Hepatocyte (in vitro differentiated cells): ENCODE results near the gene ANAPC16. TPM values are rescaled to one million over a fixed set of nuclear protein-coding genes. Genes with fewer than 3 reads are reported as not detected.
"Not testable (repeated sequence)": the region's sequence is repeated elsewhere in the genome, so short reads cannot be mapped to it uniquely, and the experiment has no call there.

Experiments
- DNase-seq: peaks from one replicate; pipeline ENCODE4 v3.0.0-alpha.2; 2016; ENCODE audit warnings: low spot score
- H2AFZ ChIP-seq: fragments of 200-600 bp; sonication (generic); 2 replicates; pipeline ENCODE4 v1.6.0; 2016; ENCODE audit warnings: antibody characterized with exemption, mild to moderate bottlenecking
- H3K27ac ChIP-seq: fragments of 200-600 bp; sonication (generic); 2 replicates; pipeline ENCODE4 v1.5.1; 2016; ENCODE audit warnings: mild to moderate bottlenecking
- H3K27me3 ChIP-seq: fragments of 200-600 bp; sonication (generic); 2 replicates; pipeline ENCODE4 v1.6.1; 2016
- H3K36me3 ChIP-seq: fragments of 200-600 bp; sonication (generic); replicated peaks from 2 replicates; pipeline ENCODE4 v1.5.1; 2016; ENCODE audit warnings: low read depth; ENCODE audit not compliant: insufficient read depth
- H3K4me1 ChIP-seq: fragments of 200-600 bp; sonication (generic); 2 replicates; pipeline ENCODE4 v1.5.1; 2016; ENCODE audit warnings: mild to moderate bottlenecking, moderate library complexity; ENCODE audit not compliant: insufficient read depth
- H3K4me2 ChIP-seq: fragments of 200-600 bp; sonication (generic); 2 replicates; pipeline ENCODE4 v1.6.0; 2016
- H3K4me3 ChIP-seq: fragments of 200-600 bp; sonication (generic); 2 replicates; pipeline ENCODE4 v1.5.1; 2016; ENCODE audit warnings: mild to moderate bottlenecking
- H3K79me2 ChIP-seq: fragments of 200-600 bp; sonication (generic); 2 replicates; pipeline ENCODE4 v1.6.0; 2017; ENCODE audit warnings: mild to moderate bottlenecking
- H3K9me2 ChIP-seq: fragments of 200-600 bp; sonication (generic); replicated peaks from 2 replicates; pipeline ENCODE4 v1.6.0; 2017; ENCODE audit warnings: mild to moderate bottlenecking; ENCODE audit not compliant: insufficient read depth
- H3K9me3 ChIP-seq: fragments of 200-600 bp; sonication (generic); 2 replicates; pipeline ENCODE4 v1.5.1; 2016; ENCODE audit warnings: low read depth, mild to moderate bottlenecking
- H4K20me1 ChIP-seq: fragments of 200-600 bp; sonication (generic); 2 replicates; pipeline ENCODE4 v1.6.0; 2016; ENCODE audit warnings: mild to moderate bottlenecking; ENCODE audit not compliant: insufficient read depth, poor library complexity, severe bottlenecking
- CTCF ChIP-seq: fragments of 200-600 bp; sonication (generic); IDR thresholded peaks from 2 replicates; pipeline ENCODE4 v1.5.1; 2016; ENCODE audit warnings: antibody characterized with exemption, mild to moderate bottlenecking; ENCODE audit not compliant: poor library complexity
- EZH2 ChIP-seq: fragments of 200-600 bp; sonication (generic); IDR thresholded peaks from 2 replicates; pipeline ENCODE4 v1.6.1; 2016; ENCODE audit warnings: antibody characterized with exemption, mild to moderate bottlenecking, borderline replicate concordance
- EZH2phosphoT487 ChIP-seq: fragments of 200-600 bp; sonication (generic); IDR thresholded peaks from one replicate; pipeline ENCODE4 v1.6.1; 2018; ENCODE audit warnings: antibody characterized with exemption, mild to moderate bottlenecking, low read depth, moderate library complexity; ENCODE audit not compliant: unreplicated experiment, severe bottlenecking
- WGBS: methylation state at CpG from one replicate; pipeline ENCODE4 v1.1.6; 2016; ENCODE audit warnings: low lambda C conversion rate; ENCODE audit errors: missing lambda C conversion rate; 5-methylcytosine and 5-hydroxymethylcytosine counted together
- polyA plus RNA-seq: library from polyadenylated mRNA; unstranded; fragments of >200 nt; fragmentation: Nextera tagmentation; extraction: Ambion mirVana; gene quantifications from 2 replicates; pipeline ENCODE4 v1.2.1, GENCODE V29; 2016
- total RNA-seq: library from RNA; depleted of rRNA; stranded (reverse); fragments of >200 nt; gene quantifications from 2 replicates; pipeline ENCODE4 v1.2.3, GENCODE V29; 2014

The ANAPC16 gene
- total and polyA plus RNA-seq, 2 experiments from 2014 or later: 109 to 118 TPM

- WGBS: 36% methylated on average over 5 of the region's 5 CpGs
- H2AFZ ChIP-seq: no peak overlapping the region
These were observed 28.8 kb downstream of the ANAPC16 start for GRCh38 chr10:72244573-72245038.

GRCh38 chr10:72245949-72246525 is 30.2 kb downstream of the ANAPC16 start:
- TF ChIP-seq CTCF: no peak
- TF ChIP-seq EZH2phosphoT487: no peak
- TF ChIP-seq EZH2: no peak
- H4K20me1 ChIP-seq: no peaks in the 10 kb centered on the region
- peak overlapping the region; percentile 86 for H3K27ac ChIP-seq
- DNase-seq: no peak
- H3K79me2 ChIP-seq: no peaks in the 10 kb centered on the region
- 34% methylated on average over 3 of the region's 3 CpGs for WGBS
- H2AFZ ChIP-seq: no peak overlapping the region
- H3K9me2 ChIP-seq: no peaks in the 10 kb centered on the region
- H3K4me3 ChIP-seq: no peak overlapping the region
- no peaks in the 10 kb centered on the region for H3K27me3 ChIP-seq
- no peaks in the 10 kb centered on the region for H3K36me3 ChIP-seq
- peaks cover 56% of the 10 kb centered on the region for H3K4me1 ChIP-seq
- no peak overlapping the region for H3K4me2 ChIP-seq
- no peaks in the 10 kb centered on the region for H3K9me3 ChIP-seq

More at GRCh38 chr10:72244573-72245038, 28.8 kb downstream of the ANAPC16 start:
- H3K9me3 ChIP-seq: no peaks in the 10 kb centered on the region
- H3K27ac ChIP-seq: peak overlapping the region; percentile 86
- H3K79me2 ChIP-seq: no peaks in the 10 kb centered on the region
- no peak for TF ChIP-seq EZH2
- no peak for TF ChIP-seq EZH2phosphoT487
- TF ChIP-seq CTCF: no peak
- no peak for DNase-seq
- no peak overlapping the region for H3K4me3 ChIP-seq
- H3K36me3 ChIP-seq: no peaks in the 10 kb centered on the region
- H3K9me2 ChIP-seq: no peaks in the 10 kb centered on the region
- H3K27me3 ChIP-seq: no peaks in the 10 kb centered on the region
- H3K4me2 ChIP-seq: peak overlapping the region; percentile 12
- H4K20me1 ChIP-seq: no peaks in the 10 kb centered on the region
- H3K4me1 ChIP-seq: peaks cover 51% of the 10 kb centered on the region

GRCh38 chr10:72248468-72249151 is 32.8 kb downstream of the ANAPC16 start:
- peak overlapping the region; percentile 94 for H3K27ac ChIP-seq
- H3K79me2 ChIP-seq: no peaks in the 10 kb centered on the region
- H2AFZ ChIP-seq: peak overlapping the region; percentile 26
- WGBS: 33% methylated on average over 10 of the region's 10 CpGs
- H3K9me3 ChIP-seq: no peaks in the 10 kb centered on the region
- H3K27me3 ChIP-seq: no peaks in the 10 kb centered on the region
- peak overlapping the region; percentile 53 for H3K4me2 ChIP-seq
- no peaks in the 10 kb centered on the region for H3K36me3 ChIP-seq
- no peaks in the 10 kb centered on the region for H3K9me2 ChIP-seq
- TF ChIP-seq EZH2 (no peak), CTCF (no peak), EZH2phosphoT487 (no peak)
- no peaks in the 10 kb centered on the region for H4K20me1 ChIP-seq
- H3K4me1 ChIP-seq: peaks cover 56% of the 10 kb centered on the region
- H3K4me3 ChIP-seq: no peak overlapping the region
- DNase-seq: peak; percentile 81

- not testable (repeated sequence) for H4K20me1 ChIP-seq, H3K4me3 ChIP-seq, H3K79me2 ChIP-seq, H3K27me3 ChIP-seq, H3K9me2 ChIP-seq, DNase-seq, H3K9me3 ChIP-seq, H3K36me3 ChIP-seq, H2AFZ ChIP-seq
- peaks cover 61% of the 10 kb centered on the region for H3K4me1 ChIP-seq
- WGBS: 94% methylated on average over 17 of the region's 17 CpGs
- peak overlapping the region; percentile 94 for H3K27ac ChIP-seq
- peak overlapping the region; percentile 53 for H3K4me2 ChIP-seq
These were observed 33.5 kb downstream of the ANAPC16 start for GRCh38 chr10:72249176-72249862.
